HEK293 (cell line): ENCODE results near the gene DACT1.

Experiments used
- CTCF ChIA-PET: fragments of 350-600 bp; formaldehyde crosslinking; extraction: SDS; loops from one replicate; lab custom pipeline; 2021; ENCODE audit warnings: antibody characterized with exemption; lab: Yijun Ruan, JAX
- POLR2A ChIA-PET: fragments of 300-600 bp; formaldehyde crosslinking; extraction: SDS; loops from one replicate; lab custom pipeline; 2020; ENCODE audit warnings: antibody characterized with exemption, inconsistent platforms; lab: Yijun Ruan, JAX
- H3K27ac ChIP-seq: fragments of 200-500 bp; sonication (Bioruptor generic); 2 replicates; pipeline ENCODE4 v1.5.1; 2014; ENCODE audit warnings: low read depth, low read length, control low read depth, inconsistent platforms; ENCODE audit errors: extremely low read depth
- H3K36me3 ChIP-seq, 2 experiments: fragments of 200-500 bp in 1 of 2; sonication (Bioruptor generic) in 1 of 2; 1 replicate in 1 of 2; 2 replicates in 1 of 2; pipeline ENCODE4 v1.5.1; 2014 to 2017; ENCODE audit warnings: inconsistent platforms in 2 of 2, low read length in 2 of 2; ENCODE audit not compliant: control insufficient read depth in 2 of 2, insufficient read depth in 1 of 2
- H3K4me1 ChIP-seq: fragments of 200-500 bp; sonication (Bioruptor generic); 2 replicates; pipeline ENCODE4 v1.5.1; 2014; ENCODE audit warnings: mild to moderate bottlenecking, low read length, inconsistent platforms; ENCODE audit not compliant: control insufficient read depth, insufficient read depth
- H3K4me3 ChIP-seq: 2 replicates; pipeline ENCODE4 v1.5.1; 2011; ENCODE audit warnings: low read depth, mild to moderate bottlenecking, control low read depth, low read length, moderate library complexity
- H3K9me3 ChIP-seq: fragments of 200-500 bp; sonication (Bioruptor generic); 2 replicates; pipeline ENCODE4 v1.5.1; 2014; ENCODE audit warnings: low read depth, low read length, inconsistent platforms; ENCODE audit not compliant: control insufficient read depth, insufficient read depth
- PRDM10 ChIP-seq: fragments of 450-650 bp; formaldehyde crosslinking; IDR thresholded peaks from 2 replicates; pipeline ENCODE4 v1.5.1; 2016; ENCODE audit warnings: missing biosample characterization, missing genetic modification characterization
- PRDM6 ChIP-seq: fragments of 450-650 bp; formaldehyde crosslinking; IDR thresholded peaks from 2 replicates; pipeline ENCODE4 v1.5.1; 2017; ENCODE audit warnings: missing biosample characterization, missing genetic modification characterization
- REPIN1 ChIP-seq: fragments of 450-650 bp; formaldehyde crosslinking; IDR thresholded peaks from 2 replicates; pipeline ENCODE4 v1.5.1; 2017; ENCODE audit warnings: missing biosample characterization, missing genetic modification characterization, low read depth
- SP3 ChIP-seq: fragments of 450-650 bp; formaldehyde crosslinking; IDR thresholded peaks from 2 replicates; pipeline ENCODE4 v1.5.1; 2016; ENCODE audit warnings: missing biosample characterization, missing genetic modification characterization
- YY1 ChIP-seq: fragments of 450-650 bp; formaldehyde crosslinking; IDR thresholded peaks from 2 replicates; pipeline ENCODE4 v1.5.1; 2018; ENCODE audit warnings: missing biosample characterization, missing genetic modification characterization
- ZBTB48 ChIP-seq: fragments of 450-650 bp; formaldehyde crosslinking; IDR thresholded peaks from 2 replicates; pipeline ENCODE4 v1.5.1; 2016; ENCODE audit warnings: missing biosample characterization, missing genetic modification characterization
- ZNF157 ChIP-seq: fragments of 450-650 bp; formaldehyde crosslinking; IDR thresholded peaks from 2 replicates; pipeline ENCODE4 v1.5.1; 2016; ENCODE audit warnings: missing biosample characterization, missing genetic modification characterization
- ZNF184 ChIP-seq: fragments of 450-650 bp; IDR thresholded peaks from 2 replicates; pipeline ENCODE4 v1.5.1; 2018; ENCODE audit warnings: missing biosample characterization, mild to moderate bottlenecking, missing genetic modification characterization
- ZNF2 ChIP-seq: fragments of 450-650 bp; formaldehyde crosslinking; IDR thresholded peaks from 2 replicates; pipeline ENCODE4 v1.5.1; 2016; ENCODE audit warnings: missing biosample characterization, missing genetic modification characterization
- ZNF214 ChIP-seq: fragments of 450-650 bp; formaldehyde crosslinking; IDR thresholded peaks from 2 replicates; pipeline ENCODE4 v1.5.1; 2017; ENCODE audit warnings: missing biosample characterization, mild to moderate bottlenecking, missing genetic modification characterization, borderline replicate concordance
- ZNF221 ChIP-seq: fragments of 450-650 bp; formaldehyde crosslinking; IDR thresholded peaks from 2 replicates; pipeline ENCODE4 v1.5.1; 2017; ENCODE audit warnings: missing biosample characterization, missing genetic modification characterization, borderline replicate concordance
- ZNF23 ChIP-seq: fragments of 450-650 bp; formaldehyde crosslinking; IDR thresholded peaks from 2 replicates; pipeline ENCODE4 v1.5.1; 2016; ENCODE audit warnings: missing biosample characterization, missing genetic modification characterization, borderline replicate concordance
- ZNF266 ChIP-seq: fragments of 450-650 bp; formaldehyde crosslinking; IDR thresholded peaks from 2 replicates; pipeline ENCODE4 v1.5.1; 2016; ENCODE audit warnings: missing biosample characterization, missing genetic modification characterization, low read depth
- ZNF274 ChIP-seq, 2 experiments: fragments of 200-500 bp in 1 of 2; fragments of 450-650 bp in 1 of 2; sonication (Bioruptor generic) in 1 of 2; formaldehyde crosslinking in 1 of 2; IDR thresholded peaks; 2 replicates each; pipeline versions ENCODE4 v1.5.1 to v1.6.1; 2014 to 2016; ENCODE audit warnings: borderline replicate concordance in 1 of 2, inconsistent platforms in 1 of 2, low read length in 1 of 2, missing biosample characterization in 1 of 2, missing genetic modification characterization in 1 of 2
- ZNF354C ChIP-seq: fragments of 450-650 bp; formaldehyde crosslinking; IDR thresholded peaks from 2 replicates; pipeline ENCODE4 v1.5.1; 2016; ENCODE audit warnings: missing biosample characterization, missing genetic modification characterization, low read depth, borderline replicate concordance
- ZNF48 ChIP-seq: fragments of 450-650 bp; formaldehyde crosslinking; IDR thresholded peaks from 2 replicates; pipeline ENCODE4 v1.5.1; 2016; ENCODE audit warnings: missing biosample characterization, missing genetic modification characterization
- ZNF704 ChIP-seq: fragments of 450-650 bp; formaldehyde crosslinking; IDR thresholded peaks from 2 replicates; pipeline ENCODE4 v1.5.1; 2016; ENCODE audit warnings: missing biosample characterization, missing genetic modification characterization
- ZNF747 ChIP-seq: fragments of 450-650 bp; formaldehyde crosslinking; IDR thresholded peaks from 2 replicates; pipeline ENCODE4 v1.5.1; 2016; ENCODE audit warnings: missing biosample characterization, missing genetic modification characterization
- ZSCAN23 ChIP-seq: fragments of 450-650 bp; formaldehyde crosslinking; IDR thresholded peaks from 2 replicates; pipeline ENCODE4 v1.5.1; 2016; ENCODE audit warnings: missing biosample characterization, missing genetic modification characterization

DACT1 gene

DNA sequence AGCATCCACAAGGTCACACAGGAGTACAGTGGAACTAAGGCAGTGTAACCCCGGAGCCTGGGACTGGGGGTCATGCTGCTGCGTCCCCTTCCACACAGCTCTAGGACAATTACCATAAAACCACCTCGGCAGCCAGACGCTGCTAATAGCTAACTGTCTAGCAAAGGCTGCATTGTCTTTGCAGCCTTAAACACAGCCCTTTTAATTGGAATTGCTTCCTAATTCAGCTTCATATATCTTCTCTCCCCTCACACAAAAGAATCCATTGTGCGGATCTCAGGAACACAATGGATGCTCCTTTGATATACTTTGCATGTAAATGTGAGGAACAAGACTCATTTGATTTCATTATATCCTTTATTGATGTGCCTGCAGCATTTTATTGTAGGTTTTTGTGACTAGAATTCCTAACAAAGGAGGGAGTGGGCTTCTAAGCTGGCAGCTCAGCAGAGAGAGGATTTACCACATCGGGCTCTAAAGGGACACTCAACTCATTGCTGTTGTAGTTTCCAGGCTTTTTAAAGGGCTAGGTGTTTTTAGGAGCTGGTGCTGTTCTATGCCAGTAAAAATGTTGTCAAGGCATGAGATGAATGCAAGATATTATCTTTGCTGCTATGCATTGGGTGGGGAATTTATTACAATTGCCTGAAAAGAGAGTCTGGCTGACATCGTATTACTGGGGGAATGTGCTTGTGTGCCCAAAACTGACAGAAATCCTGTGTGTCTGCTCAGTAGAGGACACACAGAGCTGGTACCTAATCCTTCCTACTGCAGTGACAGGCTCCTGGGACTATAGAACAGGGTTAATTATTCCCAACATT, 30.4 kb upstream of the DACT1 start:
- no peak overlapping the region for H3K27ac ChIP-seq
- CTCF ChIA-PET = interaction anchor here (1.0 kb wide), 1 partner anchor 33 kb away, joined by 3 read pairs; no protein-coding TSS in a partner anchor

GRCh38 chr14:58607952-58608317, 29.8 kb upstream of the DACT1 start:
- ChIA-PET CTCF (no interaction called here), POLR2A (no interaction called here)
- no peaks in the 10 kb centered on the region for H3K9me3 ChIP-seq
- no peaks in the 10 kb centered on the region for H3K4me1 ChIP-seq
- no peak overlapping the region for H3K27ac ChIP-seq
- no peak overlapping the region for H3K4me3 ChIP-seq
- no peak for TF ChIP-seq ZNF704 (tag by site-specific recombination)
- TF ChIP-seq ZNF214 = no peak
- TF ChIP-seq ZNF184 (tag by site-specific recombination) = no peak
- TF ChIP-seq ZNF354C = no peak
- TF ChIP-seq PRDM10 (tag by site-specific recombination) = no peak
- no peak for TF ChIP-seq ZNF2 (tag by site-specific recombination)
- TF ChIP-seq PRDM6 (tag by site-specific recombination) = no peak
- TF ChIP-seq ZNF23 = no peak
- TF ChIP-seq ZBTB48 (tag by site-specific recombination) = no peak
- TF ChIP-seq ZNF266 = no peak
- no peak for TF ChIP-seq SP3 (tag by site-specific recombination)
- no peak for TF ChIP-seq YY1
- H3K36me3 ChIP-seq = no peaks in the 10 kb centered on the region

More for the DNA sequence above, 30.4 kb upstream of the DACT1 start:
- no peaks in the 10 kb centered on the region for H3K36me3 ChIP-seq
- no peaks in the 10 kb centered on the region for H3K4me1 ChIP-seq
- POLR2A ChIA-PET = no interaction called here
- H3K4me3 ChIP-seq = no peak overlapping the region
- no peak for TF ChIP-seq ZNF157
- H3K9me3 ChIP-seq = no peaks in the 10 kb centered on the region

DNA sequence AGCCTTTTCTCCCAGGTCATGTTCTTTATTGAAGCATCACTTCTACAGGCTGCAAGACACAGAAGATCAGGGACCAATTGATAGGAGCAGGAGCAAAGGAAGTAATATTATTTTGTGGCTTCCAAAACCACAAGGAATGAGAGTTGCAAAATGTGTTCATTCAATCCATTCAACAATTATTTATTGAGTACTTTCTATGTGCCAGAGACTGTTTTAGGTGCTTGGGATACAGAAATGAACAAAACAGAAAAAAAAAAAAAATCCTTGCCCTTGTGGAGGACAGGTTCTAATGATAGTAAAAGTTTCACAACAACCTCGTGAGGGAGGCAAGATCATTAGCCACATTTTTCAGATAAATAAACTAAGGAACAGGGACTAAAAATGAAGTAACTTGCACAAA, 20.1 kb upstream of the DACT1 start:
- Histone ChIP-seq H3K27ac (no peak overlapping the region), H3K4me3 (no peak overlapping the region), H3K4me1 (no peaks in the 10 kb centered on the region), H3K9me3 (no peaks in the 10 kb centered on the region), H3K36me3 (no peaks in the 10 kb centered on the region)
- ChIA-PET POLR2A (no interaction called here), CTCF (no interaction called here)
- TF ChIP-seq ZSCAN23 (tag by site-specific recombination) (no peak), ZNF274 (IDR thresholded peaks at IDR 0.05; ENCODE audit: low read length) (no peak), ZNF274 (tag by site-specific recombination; IDR thresholded peaks at IDR 0.05; ENCODE audit: borderline replicate concordance) (no peak), ZNF221 (tag by site-specific recombination) (no peak), ZNF747 (tag by site-specific recombination) (no peak), REPIN1 (no peak), ZNF48 (tag by site-specific recombination) (no peak)
